ENCODE measurements around the gene ZNF362.

Gene ZNF362

GRCh38 chr1:33331444-33332356, 75.4 kb downstream of the ZNF362 start:
- Histone ChIP-seq H3K27ac (peak overlapping the region in 8 of 11 experiments; percentile 2 to 59 (median 18); a peak in 13 of 22 replicates), H3K9me3 (replicated peaks in 1 of 11) (no peaks in the 10 kb centered on the region), H3K9ac (peak overlapping the region in 10 of 11 experiments; percentile 4 to 55 (median 22); a peak in 13 of 22 replicates), H3K27me3 (no peaks in the 10 kb centered on the region), H3K36me3 (peaks cover 80 to 99% (median 86%) of the 10 kb centered on the region in 11 experiments), H4K20me1 (peaks cover 81 to 100% (median 99%) of the 10 kb centered on the region in 11 experiments), H3K4me2 (peak overlapping the region; percentile 20 to 96 (median 43); a peak in 20 of 22 replicates), H3K4me1 (peaks cover 41 to 95% (median 57%) of the 10 kb centered on the region in 10 experiments), H3K4me3 (no peak overlapping the region)
- no peak for TF ChIP-seq Cebpa-rat (IDR thresholded peaks at IDR 0.05)

GRCh38 chr1:33332357-33332789, 76.1 kb downstream of the ZNF362 start:
- H3K36me3 ChIP-seq, result peaks cover 74 to 97% (median 83%) of the 10 kb centered on the region in 11 experiments
- H4K20me1 ChIP-seq, result peaks cover 85 to 100% (median 99%) of the 10 kb centered on the region in 11 experiments
- peak overlapping the region in 6 of 11 experiments; percentile 9 to 59 (median 30); a peak in 12 of 22 replicates for H3K27ac ChIP-seq
- no peak for TF ChIP-seq Cebpa-rat (IDR thresholded peaks at IDR 0.05)
- H3K9ac ChIP-seq, result peak overlapping the region in 10 of 11 experiments; percentile 6 to 55 (median 29); a peak in 13 of 22 replicates
- H3K27me3 ChIP-seq, result no peaks in the 10 kb centered on the region
- H3K4me1 ChIP-seq, result peaks cover 45 to 95% (median 58%) of the 10 kb centered on the region in 10 experiments
- H3K4me2 ChIP-seq, result peak overlapping the region; percentile 20 to 96 (median 43); a peak in 20 of 22 replicates
- no peak overlapping the region for H3K4me3 ChIP-seq
- no peaks in the 10 kb centered on the region for H3K9me3 ChIP-seq (replicated peaks in 1 of 11)

GRCh38 chr1:33332881-33333280, 76.6 kb downstream of the ZNF362 start:
- no peak for TF ChIP-seq Cebpa-rat (IDR thresholded peaks at IDR 0.05)
- Histone ChIP-seq H4K20me1 (peaks cover 82 to 100% (median 99%) of the 10 kb centered on the region in 11 experiments), H3K27ac (peak overlapping the region in 6 of 11 experiments; percentile 5 to 59 (median 30); a peak in 8 of 22 replicates), H3K27me3 (no peaks in the 10 kb centered on the region), H3K9me3 (replicated peaks in 1 of 11) (no peaks in the 10 kb centered on the region), H3K36me3 (peaks cover 69 to 94% (median 82%) of the 10 kb centered on the region in 11 experiments), H3K9ac (peak overlapping the region in 9 of 11 experiments; percentile 5 to 55 (median 31); a peak in 9 of 22 replicates), H3K4me1 (peaks cover 50 to 95% (median 60%) of the 10 kb centered on the region in 10 experiments), H3K4me3 (no peak overlapping the region), H3K4me2 (peak overlapping the region in 10 of 11 experiments; percentile 20 to 96 (median 42); a peak in 15 of 22 replicates)

GRCh38 chr1:33334081-33334552, 77.8 kb downstream of the ZNF362 start:
- Histone ChIP-seq H3K27ac (peak overlapping the region in 5 of 11 experiments; percentile 10 to 63 (median 46); a peak in 7 of 22 replicates), H3K36me3 (peaks cover 56 to 86% (median 70%) of the 10 kb centered on the region in 11 experiments), H3K9me3 (replicated peaks in 1 of 11) (no peaks in the 10 kb centered on the region), H3K27me3 (no peaks in the 10 kb centered on the region), H3K4me3 (no peak overlapping the region), H3K9ac (peak overlapping the region in 4 of 11 experiments; percentile 6 to 58 (median 30); a peak in 5 of 22 replicates), H4K20me1 (peaks cover 70 to 100% (median 99%) of the 10 kb centered on the region in 11 experiments), H3K4me1 (peaks cover 62 to 94% (median 71%) of the 10 kb centered on the region in 10 experiments), H3K4me2 (peak overlapping the region in 4 of 11 experiments; percentile 69 to 97 (median 96); a peak in 8 of 22 replicates)
- no peak for TF ChIP-seq Cebpa-rat (IDR thresholded peaks at IDR 0.05)

- Histone ChIP-seq H4K20me1 (peaks cover 61 to 100% (median 100%) of the 10 kb centered on the region in 11 experiments), H3K36me3 (peaks cover 47 to 86% (median 66%) of the 10 kb centered on the region in 11 experiments), H3K9me3 (replicated peaks in 1 of 11) (no peaks in the 10 kb centered on the region), H3K4me3 (no peak overlapping the region), H3K27ac (peak overlapping the region in 7 of 11 experiments; percentile 16 to 63 (median 46); a peak in 12 of 22 replicates), H3K9ac (peak overlapping the region in 4 of 11 experiments; percentile 16 to 58 (median 44); a peak in 9 of 22 replicates), H3K4me1 (peaks cover 71 to 94% (median 80%) of the 10 kb centered on the region in 10 experiments), H3K27me3 (no peaks in the 10 kb centered on the region), H3K4me2 (peak overlapping the region in 9 of 11 experiments; percentile 1 to 97 (median 23); a peak in 12 of 22 replicates)
- TF ChIP-seq Cebpa-rat (IDR thresholded peaks at IDR 0.05), result no peak
Measured at GRCh38 chr1:33335020-33335419, 78.7 kb downstream of the ZNF362 start.

GRCh38 chr1:33336580-33336979, 80.3 kb downstream of the ZNF362 start:
- Histone ChIP-seq H3K27me3 (no peaks in the 10 kb centered on the region), H3K36me3 (peaks cover 32 to 84% (median 63%) of the 10 kb centered on the region in 11 experiments), H3K4me3 (no peak overlapping the region), H3K27ac (peak overlapping the region in 5 of 11 experiments; percentile 15 to 97 (median 39); a peak in 6 of 22 replicates), H3K9me3 (replicated peaks in 1 of 11) (no peaks in the 10 kb centered on the region), H3K9ac (no peak overlapping the region), H4K20me1 (peaks cover 45 to 100% (median 100%) of the 10 kb centered on the region in 11 experiments), H3K4me1 (peaks cover 86 to 100% (median 94%) of the 10 kb centered on the region in 10 experiments), H3K4me2 (peak overlapping the region in 4 of 11 experiments; percentile 22 to 97 (median 96); a peak in 6 of 22 replicates)
- no peak for TF ChIP-seq Cebpa-rat (IDR thresholded peaks at IDR 0.05)

- Histone ChIP-seq H3K4me2 (peak overlapping the region in 8 of 11 experiments; percentile 4 to 97 (median 96); a peak in 10 of 22 replicates), H3K4me3 (no peak overlapping the region; a peak in 1 of 20 replicates), H3K27ac (peak overlapping the region in 9 of 11 experiments; percentile 56 to 99 (median 86); a peak in 17 of 22 replicates), H3K27me3 (no peaks in the 10 kb centered on the region), H3K9ac (peak overlapping the region in 4 of 11 experiments; percentile 74 to 83 (median 78); a peak in 6 of 22 replicates), H3K36me3 (peaks cover 23 to 84% (median 63%) of the 10 kb centered on the region in 11 experiments), H3K4me1 (peaks cover 86 to 100% (median 94%) of the 10 kb centered on the region in 10 experiments), H4K20me1 (peaks cover 44 to 100% (median 100%) of the 10 kb centered on the region in 11 experiments), H3K9me3 (replicated peaks in 1 of 11) (no peaks in the 10 kb centered on the region)
- TF ChIP-seq Cebpa-rat (IDR thresholded peaks at IDR 0.05), result no peak
Measured at GRCh38 chr1:33337441-33337840, 81.1 kb downstream of the ZNF362 start.

- peak overlapping the region in 10 of 11 experiments; percentile 23 to 99 (median 85); a peak in 20 of 22 replicates for H3K27ac ChIP-seq
Measured at GRCh38 chr1:33338048-33338439, 81.8 kb downstream of the ZNF362 start.

More at GRCh38 chr1:33338048-33338439, 81.8 kb downstream of the ZNF362 start:
- H3K9ac ChIP-seq, result peak overlapping the region in 9 of 11 experiments; percentile 19 to 83 (median 69); a peak in 15 of 22 replicates
- H3K4me3 ChIP-seq, result peak overlapping the region in 1 of 10 experiments; percentile 5; a peak in 1 of 20 replicates
- H3K9me3 ChIP-seq (replicated peaks in 1 of 11), result no peaks in the 10 kb centered on the region
- H3K4me1 ChIP-seq, result peaks cover 86 to 100% (median 94%) of the 10 kb centered on the region in 10 experiments
- peaks cover 44 to 100% (median 100%) of the 10 kb centered on the region in 11 experiments for H4K20me1 ChIP-seq
- H3K36me3 ChIP-seq, result peaks cover 21 to 84% (median 63%) of the 10 kb centered on the region in 11 experiments
- no peak for TF ChIP-seq Cebpa-rat (IDR thresholded peaks at IDR 0.05)
- peak overlapping the region in 10 of 11 experiments; percentile 61 to 98 (median 96); a peak in 20 of 22 replicates for H3K4me2 ChIP-seq
- H3K27me3 ChIP-seq, result no peaks in the 10 kb centered on the region
